Ammon's horn (tissue), 1 donor: ENCODE measurements around the gene TMEFF2.
A peak's percentile ranks its signal among the peaks of the same experiment; 100 is the strongest.

Experiments
- DNase-seq: peaks from one replicate; pipeline ENCODE4 v3.0.0-alpha.2; 2016; ENCODE audit warnings: low spot score

Gene TMEFF2

DNA sequence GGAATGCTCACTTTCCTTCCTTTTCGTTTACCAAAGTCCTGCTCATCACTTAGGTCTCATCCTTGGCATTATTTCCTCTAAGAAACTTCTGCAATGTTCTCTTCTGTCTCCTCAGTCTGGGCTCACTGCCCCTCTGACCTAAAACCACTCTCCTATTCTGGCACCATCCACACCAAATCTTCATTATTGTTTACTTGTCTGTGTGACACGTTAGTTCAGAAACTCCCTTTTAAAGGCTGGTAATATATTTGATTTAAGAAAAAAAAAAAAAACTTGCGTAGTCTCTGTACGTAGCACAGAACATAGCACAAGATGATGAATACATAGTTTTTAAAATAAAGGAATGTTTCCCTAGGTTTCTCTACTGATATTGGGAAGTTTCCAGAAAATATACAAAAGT, 229.0 kb downstream of the TMEFF2 start:
- DNase-seq: no peak

DNA sequence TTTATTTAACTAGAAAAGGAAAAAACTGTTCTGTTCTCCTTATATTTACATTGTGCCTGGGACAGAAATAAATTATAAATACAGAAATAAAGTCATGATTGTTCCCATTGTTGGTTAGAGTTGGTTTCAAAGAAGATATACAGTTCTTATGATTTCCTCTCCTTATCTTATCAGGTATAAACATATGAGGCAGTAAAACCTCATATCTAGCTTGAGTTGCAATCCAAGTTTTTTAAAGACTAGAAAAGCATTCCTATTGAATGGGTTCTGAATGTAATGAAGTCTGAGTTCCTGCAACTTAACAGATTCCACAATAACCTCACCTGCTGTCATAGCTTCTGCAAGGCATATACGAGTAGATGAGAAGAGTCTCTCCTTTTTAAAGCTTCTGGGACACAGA, 233.2 kb downstream of the TMEFF2 start:
- DNase-seq: no peak

DNA sequence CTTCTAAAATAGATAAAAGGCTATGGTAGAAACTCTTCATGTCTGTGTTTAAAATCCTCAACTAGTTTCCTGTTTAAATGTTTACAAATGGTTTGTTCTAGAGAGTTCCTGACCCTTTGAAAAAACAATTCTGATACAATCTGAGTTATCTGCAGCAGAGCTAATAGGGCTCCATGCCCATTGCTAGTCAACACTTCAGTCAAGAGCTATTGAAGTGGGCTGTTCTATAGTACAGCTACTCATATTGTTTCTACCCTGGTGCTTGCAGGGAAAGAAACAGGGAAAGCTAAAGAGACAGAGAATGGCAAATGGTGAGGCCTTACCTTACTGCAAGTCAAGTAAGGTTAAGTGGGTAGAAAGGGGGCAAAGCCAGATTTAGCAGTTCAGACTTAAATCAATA, 235.5 kb downstream of the TMEFF2 start:
- no peak for DNase-seq

DNA sequence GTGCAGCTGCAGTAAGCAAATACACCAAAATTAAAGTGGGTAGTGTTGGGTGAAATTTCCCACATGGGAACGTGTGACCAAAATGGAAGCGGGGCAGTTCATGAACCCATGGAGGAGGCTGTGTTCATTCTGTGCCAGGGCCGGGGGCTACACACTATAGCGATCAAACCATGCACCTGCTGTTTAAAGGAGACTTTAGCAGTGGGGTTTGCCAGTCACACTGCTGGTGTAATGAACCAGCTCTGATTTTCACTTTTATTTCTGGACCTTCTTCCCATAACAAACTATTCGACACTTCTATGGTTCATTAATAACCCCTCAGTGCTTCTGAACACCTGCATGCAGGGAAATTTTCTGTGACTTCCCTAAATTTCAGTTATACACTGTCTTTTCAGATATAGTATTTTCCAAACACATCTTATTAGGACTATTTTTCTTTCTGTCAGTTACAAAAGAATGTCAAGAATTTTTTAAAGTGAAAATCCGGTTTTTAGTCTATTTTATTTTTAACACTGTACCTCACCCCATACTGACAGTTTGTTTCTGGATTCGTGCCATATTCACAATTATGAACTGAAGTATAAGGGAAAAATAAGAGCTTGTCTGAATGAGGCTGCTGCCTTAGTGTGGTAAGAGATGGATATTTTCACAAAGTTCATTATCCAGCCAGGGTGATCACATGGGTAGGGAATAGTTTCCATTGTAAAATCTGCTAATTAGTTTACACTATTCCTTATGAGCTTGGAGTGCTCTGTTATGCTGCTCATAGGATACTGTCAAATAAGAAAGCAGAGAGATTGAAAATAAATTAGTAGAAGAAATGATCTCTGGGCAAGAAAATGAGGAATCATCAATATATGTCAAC, 236.5 kb downstream of the TMEFF2 start:
- no peak for DNase-seq

DNA sequence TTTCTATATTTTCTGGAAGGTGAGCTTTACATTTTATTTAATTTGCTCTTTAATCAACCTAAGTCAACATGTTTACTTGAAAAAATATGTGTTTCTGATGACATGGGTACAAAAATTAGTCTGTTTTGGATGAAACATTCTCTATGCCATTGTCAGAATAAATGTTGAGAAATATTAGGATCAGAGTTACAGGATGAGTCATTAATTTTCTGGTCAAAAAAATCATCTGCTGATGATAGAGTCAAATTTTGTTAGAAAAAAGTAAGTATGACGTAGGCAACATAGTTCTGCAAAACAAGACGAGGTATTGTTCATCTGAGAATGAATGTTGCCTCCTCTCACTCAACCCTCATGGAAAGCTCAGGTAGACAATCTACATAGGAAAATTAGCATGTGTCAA, 240.3 kb downstream of the TMEFF2 start:
- DNase-seq: no peak

DNA sequence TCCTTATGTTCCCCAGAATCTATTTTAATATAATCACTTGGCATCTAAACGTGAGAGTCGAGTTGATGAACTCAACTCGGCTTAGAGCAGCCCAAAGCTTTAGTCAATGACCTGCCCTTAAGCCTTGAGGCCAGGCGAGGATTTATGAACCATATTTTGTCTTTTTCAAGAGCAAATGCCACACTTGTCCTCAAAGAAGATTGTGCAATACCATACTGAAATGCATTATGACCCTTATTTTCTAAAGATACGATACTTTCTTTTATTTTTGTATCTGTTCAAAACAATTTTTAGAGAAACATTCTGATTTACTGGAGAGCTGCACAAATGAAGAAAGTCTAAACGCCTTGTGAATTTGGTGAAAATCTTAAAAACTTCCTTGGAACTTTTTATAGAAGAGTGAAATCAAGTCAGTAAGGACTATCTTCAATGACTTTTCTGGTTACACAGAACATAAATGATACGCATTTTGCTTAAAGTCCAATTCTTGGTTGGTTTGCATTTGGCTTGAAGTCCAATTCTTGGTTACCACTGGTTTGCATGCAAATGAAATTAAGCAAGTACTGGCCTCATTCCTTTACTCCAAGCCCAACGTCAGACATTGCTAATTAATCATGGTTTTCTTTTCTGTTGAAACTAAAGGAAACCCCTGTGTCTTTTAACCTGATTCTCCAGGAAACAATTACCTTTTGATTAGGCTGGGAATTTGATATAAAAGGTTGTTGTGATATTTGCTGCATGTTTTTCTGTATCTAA, 242.0 kb downstream of the TMEFF2 start:
- DNase-seq: no peak

DNA sequence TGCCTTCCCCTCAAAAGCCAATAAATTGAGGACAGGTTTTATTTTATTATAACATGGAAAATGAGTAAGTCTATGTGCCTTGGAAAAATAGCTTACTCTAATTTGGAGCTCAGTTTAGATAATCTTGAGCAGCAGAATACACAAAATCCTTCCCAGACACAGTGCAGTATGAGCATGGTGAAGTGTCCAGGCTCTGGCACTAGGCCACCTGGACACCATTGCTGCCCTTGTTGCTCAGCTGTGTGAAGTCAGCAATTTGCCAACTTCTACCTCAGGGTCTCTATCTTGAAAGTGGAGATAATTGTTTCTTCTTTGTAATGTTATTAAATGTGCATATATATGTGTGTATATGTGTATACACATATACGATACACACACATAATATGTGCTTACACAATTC, 242.9 kb downstream of the TMEFF2 start:
- no peak for DNase-seq

DNA sequence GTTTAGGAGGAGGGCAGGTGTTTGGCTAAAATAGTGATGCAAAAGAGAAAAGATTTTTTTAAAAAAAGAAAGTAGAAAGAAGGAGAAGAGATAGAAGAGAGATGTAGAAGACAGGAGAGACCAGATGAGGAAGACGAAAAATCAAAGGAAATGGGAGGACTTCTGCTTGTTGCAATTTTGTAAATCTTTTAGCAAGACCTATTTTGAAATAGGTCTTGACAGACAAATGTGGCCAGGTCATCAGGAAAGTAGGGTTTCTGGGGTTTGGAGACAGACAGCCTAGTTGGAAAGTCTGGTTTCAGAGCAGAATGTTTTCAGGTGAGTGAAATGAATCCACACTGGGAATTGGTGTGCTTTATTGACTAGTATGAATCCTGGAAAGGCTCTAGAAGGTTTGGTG, 243.4 kb downstream of the TMEFF2 start:
- no peak for DNase-seq

DNA sequence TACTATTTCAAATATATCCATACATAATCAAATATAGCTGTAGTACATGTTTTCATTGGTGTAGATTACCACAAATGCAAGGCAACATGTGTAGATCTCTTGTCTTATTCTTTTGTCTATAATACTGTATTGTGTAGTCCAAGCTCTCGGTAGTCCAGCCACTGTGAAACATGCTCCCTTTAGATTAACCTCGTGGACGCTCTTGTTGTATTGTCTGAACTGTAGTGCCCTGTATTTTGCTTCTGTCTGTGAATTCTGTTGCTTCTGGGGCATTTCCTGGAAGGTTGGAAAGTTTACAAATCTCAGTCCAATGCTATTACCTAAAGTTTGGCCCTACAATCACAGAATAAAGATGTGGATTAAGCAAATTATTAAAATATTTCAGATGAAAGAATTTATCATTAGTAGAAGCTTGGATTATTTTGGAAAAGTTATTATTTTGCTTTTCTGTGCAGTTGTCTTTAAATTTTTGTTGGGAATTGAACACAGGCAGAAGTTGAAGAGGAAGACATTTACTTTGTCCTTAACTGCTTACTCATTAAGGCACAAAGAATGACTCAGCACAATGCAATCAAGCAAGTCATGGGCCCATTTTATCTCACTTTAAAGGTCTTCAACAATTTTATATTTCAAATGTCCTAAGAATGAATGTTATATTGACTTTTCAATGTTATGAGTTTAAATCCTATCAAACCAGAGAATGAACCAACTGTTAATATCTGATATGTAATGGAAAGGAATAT, 244.4 kb downstream of the TMEFF2 start:
- DNase-seq: no peak

DNA sequence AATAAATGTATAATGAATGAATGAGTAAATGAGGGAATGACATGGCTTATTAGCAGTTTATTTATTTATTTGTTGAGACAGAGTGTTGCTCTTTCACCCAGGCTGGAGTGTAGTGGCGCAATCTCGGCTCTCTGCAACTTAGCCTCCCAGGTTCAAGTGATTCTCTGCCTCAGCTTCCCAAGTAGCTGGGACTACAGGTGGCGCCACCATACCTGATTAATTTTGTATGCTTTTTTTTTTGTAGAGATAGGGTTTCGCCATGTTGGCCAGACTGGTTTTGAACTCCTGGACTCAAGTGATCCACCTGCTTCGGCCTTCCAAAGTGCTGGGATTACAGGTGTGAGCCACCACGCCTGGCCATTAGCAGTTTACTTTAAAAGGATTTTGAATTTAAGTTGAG, 247.5 kb downstream of the TMEFF2 start:
- no peak for DNase-seq

DNA sequence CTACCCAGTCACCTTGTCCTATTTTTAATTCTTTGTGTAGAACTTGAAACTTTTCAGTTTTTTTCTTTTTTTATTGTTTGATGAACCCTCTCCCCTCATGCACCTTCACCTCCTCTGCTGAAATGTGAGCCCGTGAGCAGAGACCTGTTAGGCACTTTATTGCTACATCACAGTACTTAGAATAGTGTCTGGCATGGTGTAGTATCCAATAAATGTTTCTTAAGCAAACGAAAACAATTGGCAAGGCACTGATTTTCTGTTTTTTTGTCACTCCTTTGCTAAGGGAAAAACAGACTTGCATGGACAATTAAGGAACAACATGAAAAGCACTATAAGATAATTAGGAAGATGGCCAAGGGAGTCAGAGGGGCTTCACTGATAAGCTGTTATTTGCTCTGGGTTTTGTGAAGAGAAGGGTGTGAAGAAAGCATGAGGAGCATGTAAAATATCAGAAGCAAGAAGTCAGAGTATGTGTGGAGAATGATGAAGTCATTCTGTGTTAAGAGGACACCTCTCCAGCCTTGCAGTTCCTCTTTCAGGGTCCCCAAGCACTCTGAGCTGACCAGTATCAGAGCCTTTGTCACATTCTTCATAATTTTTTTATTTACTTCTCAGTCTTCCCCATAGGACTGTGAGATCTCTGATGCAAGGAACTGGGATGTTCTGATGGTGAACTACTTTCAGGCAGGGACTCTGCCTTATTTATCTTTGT, 248.1 kb downstream of the TMEFF2 start:
- no peak for DNase-seq

DNA sequence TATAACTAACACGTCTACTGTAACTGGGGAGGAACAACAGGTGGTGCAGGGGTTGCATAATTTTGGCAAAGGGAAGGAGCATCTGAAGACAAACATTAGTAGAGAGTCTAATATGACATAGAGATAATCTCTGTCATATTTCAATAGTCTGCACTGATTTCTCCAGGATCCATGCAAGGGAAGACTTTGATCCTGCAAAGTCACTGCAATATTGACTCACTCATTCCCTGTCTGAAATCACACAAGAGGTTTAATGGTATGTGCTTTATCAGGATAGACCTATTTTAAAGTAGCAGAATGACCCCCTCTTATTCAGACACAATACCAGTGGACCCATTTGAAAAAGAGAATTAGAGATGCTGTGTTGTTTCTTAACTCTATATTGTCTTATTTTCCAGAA, 249.1 kb downstream of the TMEFF2 start:
- DNase-seq: no peak

DNA sequence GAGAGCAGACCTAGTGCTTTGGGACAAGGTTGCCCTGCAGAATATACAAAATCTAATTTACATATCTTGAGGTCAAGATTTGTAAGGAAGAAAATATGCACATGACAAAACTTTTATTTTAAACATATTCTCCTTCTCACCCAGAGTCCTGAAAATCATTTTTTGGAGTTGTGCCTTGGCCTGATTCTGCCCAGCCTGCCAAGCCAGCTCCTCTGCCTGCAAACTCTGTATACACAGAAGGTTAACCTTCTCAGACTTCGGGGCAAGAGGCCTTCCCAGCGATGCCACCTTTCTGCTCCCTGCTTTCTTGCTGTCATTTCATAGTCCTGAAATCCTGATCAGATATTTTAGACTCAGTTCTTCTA, 252.0 kb downstream of the TMEFF2 start:
- no peak for DNase-seq

DNA sequence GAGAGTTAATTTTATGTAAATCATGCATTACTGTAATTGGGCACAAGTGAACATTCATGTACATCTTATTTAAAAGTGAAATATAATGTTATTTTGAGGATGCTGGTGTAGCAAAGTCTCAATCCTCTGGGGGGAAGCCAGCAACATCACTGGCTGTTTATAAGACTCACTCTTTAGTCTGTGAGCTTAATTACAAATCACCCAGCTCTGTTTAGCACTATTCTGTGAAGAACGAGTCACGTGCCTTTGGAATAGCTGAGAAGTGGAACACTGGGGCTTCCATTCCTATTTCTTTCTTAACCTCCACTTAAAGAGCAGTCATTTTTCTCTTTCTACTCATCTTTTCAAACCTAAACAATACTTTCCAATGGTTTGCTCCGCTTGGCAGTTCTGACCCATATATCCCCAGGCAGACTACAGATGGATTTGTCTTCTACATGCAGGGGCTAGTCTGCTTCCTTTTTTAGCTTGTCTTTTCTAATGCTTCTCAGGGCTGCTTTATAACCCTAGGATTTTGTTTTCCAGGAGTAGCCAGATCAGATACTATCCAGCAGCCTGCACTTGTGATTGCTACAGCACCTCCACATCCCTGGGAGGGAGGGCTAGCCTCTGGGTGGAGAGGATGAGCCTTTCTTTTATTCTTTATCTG, 252.5 kb downstream of the TMEFF2 start:
- DNase-seq: no peak

DNA sequence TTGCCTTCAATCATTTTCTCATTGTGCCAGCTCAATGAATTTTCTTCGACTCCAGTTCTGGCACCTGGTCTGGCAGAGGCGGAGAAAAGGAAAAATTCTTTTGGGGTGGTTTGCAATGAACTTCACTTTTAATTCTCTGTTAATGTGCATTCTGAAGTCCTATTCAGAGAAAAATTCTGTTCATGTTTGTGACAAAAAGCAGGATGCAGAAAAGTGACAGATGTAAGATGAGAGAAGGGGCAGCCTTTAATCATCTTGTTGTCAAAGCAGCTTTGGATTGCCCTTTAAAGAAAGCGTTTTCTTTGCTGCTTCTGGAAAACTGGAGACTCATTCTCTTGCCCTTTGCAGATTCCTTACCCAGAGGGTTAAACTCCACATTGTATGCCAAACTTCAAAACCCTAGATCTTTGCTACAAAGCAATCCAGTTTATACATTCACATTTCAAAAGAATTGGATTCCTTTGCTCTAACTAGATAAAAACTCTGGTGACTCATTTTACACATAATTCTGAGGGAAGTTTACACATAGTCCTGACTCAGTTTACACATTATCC, 253.3 kb downstream of the TMEFF2 start:
- no peak for DNase-seq

DNA sequence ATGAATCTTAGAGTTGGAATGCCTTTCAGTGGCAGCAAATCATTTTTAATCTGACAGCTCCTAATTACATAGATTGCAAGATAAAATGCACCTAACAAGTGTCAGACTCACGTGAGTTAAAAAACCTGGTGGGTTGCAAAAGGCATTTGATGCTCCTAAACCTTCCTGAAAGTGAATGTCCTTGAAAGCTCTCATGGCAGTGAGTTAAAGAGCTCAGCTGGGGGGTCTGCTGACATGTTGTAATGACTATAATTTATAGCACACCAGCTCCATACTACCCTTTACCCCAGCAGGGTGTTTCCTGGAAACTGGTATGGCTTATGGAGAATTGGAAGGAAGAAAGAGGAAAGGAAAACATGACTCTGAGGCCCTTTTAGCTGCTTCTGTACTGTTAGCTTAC, 256.0 kb downstream of the TMEFF2 start:
- no peak for DNase-seq

DNA sequence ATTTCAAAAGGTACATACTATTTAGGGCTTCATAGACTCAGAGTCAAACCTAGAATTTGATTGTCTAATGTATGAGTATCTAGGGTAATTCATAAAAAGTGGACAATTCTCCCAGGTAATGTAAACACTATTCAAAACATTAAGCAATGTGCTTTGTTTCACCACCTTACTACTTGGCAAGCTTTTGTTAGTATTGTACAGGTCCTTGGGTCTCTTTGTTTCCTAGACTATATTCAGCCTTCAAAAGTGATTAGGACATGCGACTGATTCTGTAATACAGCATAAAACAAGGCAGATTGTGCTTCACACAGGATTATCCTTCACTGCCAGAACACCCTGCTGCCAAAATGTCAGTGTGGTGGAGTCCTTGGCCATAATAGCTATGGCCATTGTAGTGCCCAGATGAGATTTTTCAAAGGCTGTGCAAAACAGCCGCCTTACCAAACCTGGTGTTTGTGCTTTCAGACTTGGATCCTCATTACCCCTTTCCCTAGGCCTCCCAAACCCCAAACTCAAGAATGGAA, 257.8 kb downstream of the TMEFF2 start:
- no peak for DNase-seq

DNA sequence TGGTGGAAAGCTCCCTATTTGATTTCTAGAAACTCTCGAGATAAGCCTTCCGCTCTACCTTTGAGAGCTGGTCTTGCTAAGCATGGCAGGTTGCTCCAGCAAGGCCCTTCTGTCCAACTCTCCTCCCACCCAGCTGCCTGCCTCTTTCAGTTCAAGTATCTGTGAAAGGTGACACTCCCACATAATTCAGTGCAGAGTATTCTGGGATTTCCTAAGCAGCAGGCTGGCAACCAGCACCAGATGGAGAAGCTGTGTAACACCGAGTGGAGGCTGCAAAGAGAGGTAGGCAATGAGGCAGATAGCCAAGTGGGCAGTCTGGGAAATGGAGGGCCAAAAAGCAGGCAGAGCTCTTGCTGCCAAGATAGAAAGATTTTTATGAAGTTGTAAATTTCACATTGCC, 259.5 kb downstream of the TMEFF2 start:
- peak; percentile 40 for DNase-seq

DNA sequence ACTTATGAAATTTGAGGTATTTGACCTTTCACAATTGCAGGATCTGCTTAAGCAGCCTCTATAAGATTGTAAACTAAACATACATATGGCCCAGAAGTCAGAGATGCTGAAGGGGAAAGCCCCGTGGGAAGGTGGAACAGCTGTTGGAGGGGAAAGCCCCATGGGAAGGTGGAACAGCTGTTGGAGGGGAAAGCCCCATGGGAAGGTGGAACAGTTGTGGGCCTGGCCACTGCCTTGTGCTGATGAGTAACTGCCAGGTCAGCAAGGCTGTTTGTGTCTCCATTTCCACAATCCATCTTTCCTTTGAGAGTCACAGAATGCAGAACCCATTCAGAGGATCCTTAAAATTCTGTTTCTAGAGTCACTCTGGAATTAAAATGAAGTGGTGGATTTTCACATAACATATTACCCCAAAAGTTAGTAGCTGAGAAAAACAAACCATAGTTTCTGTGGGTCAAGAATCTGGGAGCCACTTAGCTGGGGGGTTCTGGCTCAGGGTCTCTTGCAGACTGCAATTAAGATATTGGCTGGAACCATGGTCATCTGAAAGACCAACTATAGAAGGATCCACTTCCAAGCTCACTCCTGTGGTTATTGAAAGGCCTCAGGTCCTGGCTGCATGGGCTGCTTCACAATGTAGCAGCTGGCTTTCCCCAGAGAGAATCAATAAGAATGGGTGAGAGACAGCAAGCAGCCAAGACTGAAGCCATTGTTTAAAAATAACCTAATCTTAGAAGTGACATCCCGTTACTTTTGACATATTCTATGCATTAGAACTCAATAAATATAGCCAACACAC, 261.2 kb downstream of the TMEFF2 start:
- no peak for DNase-seq

DNA sequence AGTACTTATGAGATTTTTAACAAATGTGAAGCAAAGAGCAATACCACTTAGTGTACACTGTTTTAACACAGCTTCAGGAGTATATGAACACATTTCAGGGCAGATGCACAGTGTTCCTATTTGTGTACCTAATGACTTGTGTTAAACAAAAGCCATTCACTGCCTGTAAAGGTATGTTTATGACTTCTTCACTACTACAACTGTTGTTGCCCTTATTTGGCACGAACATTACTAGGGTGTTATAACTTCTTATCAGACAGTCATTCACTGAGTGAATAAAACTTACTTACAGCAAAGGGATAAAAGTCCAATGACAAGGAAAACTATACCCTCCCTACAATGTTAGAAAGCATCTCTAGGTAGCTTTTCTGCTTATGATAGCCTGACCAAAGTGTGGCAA, 262.4 kb downstream of the TMEFF2 start:
- DNase-seq: no peak
